Islet of Langerhans (tissue), 1 donor: ENCODE measurements around the gene RPL6.
"Not testable (repeated sequence)": the region's sequence is repeated elsewhere in the genome, so short reads cannot be mapped to it uniquely, and the experiment has no call there.

Experiments
- FAIRE-seq: peaks from one replicate; lab custom pipeline; 2011; peaks lifted over from hg19 to GRCh38; lab: Jason Lieb, UNC

Gene RPL6

DNA sequence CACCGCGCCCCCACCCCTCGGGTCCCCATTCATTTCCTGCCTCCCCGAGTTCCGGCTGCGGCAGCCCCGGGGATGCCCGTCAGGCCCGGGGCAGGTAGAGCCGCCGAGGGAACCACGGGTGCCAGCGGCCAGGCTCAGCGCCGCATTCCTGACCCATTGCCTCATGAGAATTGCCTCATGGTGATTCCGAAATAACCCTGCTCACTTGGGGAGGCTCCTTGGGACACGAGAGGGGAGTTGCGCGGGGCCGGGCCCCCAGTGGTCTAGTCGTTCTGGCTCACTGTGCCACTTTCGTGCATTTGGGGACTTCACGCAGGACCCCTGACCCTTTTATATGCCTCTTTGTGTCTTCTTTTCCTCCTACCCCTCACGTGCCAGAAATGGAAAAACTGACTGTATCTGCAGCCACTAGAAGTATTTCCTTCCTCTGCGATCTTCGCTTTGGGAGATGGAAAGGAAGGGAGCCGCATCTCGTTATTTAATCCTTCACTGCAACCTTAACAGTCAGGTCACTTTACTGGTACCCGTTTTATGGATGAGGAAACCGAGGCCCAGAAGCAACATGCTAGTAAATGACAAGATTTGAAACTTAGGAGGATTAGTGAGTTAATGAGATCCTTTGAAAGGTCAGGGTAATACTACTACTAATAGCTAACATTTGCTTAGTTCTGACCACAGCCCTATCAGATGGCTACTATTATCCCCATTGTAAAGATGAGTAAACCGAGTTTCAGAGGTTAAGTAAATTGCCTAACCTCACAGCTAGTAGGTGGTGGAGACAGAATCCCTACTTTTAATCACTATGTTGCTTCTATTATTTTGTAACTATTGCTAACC lies 10.1 kb upstream of the RPL6 start:
- no peak for FAIRE-seq

DNA sequence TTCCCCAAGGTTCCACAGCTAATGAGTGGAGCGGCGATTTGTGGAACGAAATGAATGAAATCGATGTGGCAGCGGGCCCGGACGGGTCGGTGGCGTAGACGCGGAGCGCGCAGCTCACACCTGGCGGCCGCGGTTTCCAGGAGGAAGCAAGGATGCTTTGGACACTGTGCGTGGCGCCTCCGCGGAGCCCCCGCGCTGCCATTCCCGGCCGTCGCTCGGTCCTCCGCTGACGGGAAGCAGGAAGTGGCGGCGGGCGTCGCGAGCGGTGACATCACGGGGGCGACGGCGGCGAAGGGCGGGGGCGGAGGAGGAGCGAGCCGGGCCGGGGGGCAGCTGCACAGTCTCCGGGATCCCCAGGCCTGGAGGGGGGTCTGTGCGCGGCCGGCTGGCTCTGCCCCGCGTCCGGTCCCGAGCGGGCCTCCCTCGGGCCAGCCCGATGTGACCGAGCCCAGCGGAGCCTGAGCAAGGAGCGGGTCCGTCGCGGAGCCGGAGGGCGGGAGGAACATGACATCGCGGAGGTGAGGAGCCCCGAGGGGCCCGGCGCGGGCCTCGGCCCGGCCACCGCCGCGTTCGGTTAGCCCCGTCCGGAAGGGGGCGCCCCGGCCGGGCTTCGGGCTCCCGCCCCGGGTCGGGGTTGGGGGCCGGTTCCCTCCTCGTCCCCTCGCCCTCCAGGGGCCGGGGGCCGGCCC lies 9.3 kb upstream of the RPL6 start, which contains the start of gene PTPN11:
Gene PTPN11 (plus strand): TSS at position 340 of the 689 bp plus-strand sequence. CDS start 165 bp downstream, at position 505.
- FAIRE-seq, result no peak

DNA sequence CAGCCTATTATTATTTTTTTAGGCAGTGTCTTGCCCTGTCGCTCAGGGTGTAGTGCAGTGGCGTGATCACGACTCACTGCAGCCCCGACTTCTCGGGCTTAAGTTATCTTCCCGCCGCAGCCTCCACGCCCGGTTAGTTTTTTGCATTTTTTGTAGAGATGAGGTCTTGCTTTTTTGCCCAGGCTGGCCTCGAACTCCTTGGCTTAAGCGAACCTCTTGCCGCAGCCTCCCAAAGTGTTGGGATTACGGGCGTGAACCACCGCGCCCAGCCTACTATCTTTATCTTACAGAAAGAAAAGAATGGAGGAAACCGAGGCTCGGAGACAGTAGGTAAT lies 8.8 kb upstream of the RPL6 start:
- no peak for FAIRE-seq

DNA sequence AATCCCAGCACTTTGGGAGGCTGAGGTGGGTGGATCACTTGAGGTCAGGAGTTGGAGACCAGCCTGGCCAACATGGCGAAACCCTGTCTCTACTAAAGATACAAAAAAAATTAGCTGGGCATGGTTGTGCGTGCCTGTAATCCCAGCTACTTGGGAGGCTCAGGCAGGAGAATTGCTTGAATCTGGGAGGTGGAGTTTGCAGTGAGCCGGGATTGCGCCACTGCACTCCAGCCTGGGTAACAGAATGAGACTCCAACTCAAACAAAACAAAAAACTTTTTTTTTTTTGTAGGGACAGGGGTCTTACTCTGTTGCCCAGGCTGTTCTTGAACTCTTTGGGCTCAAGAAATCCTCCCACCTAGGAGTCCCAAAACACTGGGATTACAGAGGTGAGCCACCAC lies 6.1 kb upstream of the RPL6 start:
- FAIRE-seq, result not testable (repeated sequence)

DNA sequence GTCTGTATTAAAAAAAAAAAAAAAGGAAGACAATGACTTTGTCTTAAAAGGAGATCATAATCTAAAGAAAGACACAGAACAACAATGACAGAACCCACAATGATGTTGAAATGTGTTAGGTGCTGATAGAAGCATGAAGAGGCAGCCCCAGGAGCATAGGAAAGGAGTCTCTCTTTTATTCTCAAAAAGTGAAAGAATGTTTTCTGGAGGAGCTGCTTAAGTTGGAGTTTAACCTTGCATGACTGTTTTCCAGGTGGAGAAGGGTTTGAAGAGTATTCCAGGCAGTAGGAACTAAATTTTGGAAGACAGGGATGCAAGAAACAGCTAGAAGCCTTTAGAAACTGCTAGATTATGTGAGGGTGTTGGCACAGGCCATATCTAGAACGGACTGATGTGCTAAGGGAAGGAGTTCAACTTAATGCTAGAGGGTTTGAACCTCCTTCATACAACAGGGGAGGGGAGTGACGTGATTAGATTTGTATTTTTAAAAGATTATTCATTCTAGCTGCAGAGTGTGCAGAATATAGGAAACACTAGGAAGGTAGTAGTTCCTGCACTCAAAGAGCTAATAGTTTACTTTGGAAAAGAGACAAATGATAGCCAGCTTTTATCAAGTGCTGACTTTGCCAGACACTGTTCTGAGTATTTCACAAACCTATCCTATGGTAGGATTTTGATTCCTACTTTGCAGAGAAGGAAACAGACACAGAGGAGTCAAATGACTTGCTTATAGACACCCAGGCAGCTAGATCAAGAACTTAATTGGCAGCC lies 4.6 kb upstream of the RPL6 start:
- FAIRE-seq, result no peak

DNA sequence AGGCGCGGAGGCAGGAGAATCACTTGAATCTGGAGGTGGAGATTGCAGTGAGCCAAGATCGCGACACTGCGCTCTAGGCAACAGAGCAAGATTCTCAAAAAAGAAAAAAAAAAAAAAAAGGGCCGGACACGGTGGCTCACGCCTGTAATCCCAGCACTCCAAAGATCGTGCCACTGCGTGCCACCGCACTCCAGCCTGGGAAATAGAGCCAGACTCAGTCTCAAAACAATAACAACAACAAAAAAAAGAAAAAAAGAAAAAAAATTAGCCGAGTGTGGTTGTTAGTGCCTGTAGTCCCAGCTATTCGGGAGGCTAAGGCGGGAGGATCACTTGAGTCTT lies 470 bp upstream of the RPL6 start:
- no peak for FAIRE-seq

DNA sequence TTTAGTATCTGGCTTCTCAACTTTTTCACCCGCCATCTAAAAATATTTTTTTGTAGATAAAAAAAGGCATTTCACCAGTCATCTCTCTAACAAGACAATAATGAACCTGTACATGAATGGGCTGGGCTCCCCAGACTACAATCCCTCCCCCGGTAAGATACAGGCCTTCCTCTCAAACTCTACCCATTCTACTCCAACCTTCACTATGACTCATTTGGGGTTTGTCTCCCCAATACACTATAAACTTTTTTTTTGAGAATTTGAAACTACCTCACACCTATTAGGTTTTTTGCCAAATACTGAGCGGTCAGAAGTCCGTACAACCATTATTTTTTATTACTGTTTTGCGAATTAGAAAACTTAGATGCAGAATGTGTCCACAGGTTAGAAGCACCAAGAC lies 784 bp downstream of the RPL6 start:
- no peak for FAIRE-seq

DNA sequence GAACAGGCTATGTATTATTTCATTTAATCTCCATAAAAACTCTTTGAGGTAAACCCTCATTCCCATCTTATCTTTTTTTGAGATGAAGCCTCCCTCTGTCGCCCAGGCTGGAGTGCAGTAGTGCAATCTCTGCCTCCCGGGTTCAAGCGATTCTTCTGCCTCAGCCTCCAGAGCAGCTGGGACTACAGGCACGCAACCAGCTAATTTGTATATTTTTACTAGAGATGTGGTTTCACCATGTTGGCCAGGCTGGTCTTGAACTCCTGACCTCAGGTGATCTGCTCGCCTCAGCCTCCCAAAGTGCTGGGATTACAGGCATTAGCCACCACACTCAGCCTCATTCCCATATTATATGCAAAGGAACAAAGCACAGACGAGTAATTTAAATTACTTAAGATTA lies 1.7 kb downstream of the RPL6 start:
- FAIRE-seq, result not testable (repeated sequence)

DNA sequence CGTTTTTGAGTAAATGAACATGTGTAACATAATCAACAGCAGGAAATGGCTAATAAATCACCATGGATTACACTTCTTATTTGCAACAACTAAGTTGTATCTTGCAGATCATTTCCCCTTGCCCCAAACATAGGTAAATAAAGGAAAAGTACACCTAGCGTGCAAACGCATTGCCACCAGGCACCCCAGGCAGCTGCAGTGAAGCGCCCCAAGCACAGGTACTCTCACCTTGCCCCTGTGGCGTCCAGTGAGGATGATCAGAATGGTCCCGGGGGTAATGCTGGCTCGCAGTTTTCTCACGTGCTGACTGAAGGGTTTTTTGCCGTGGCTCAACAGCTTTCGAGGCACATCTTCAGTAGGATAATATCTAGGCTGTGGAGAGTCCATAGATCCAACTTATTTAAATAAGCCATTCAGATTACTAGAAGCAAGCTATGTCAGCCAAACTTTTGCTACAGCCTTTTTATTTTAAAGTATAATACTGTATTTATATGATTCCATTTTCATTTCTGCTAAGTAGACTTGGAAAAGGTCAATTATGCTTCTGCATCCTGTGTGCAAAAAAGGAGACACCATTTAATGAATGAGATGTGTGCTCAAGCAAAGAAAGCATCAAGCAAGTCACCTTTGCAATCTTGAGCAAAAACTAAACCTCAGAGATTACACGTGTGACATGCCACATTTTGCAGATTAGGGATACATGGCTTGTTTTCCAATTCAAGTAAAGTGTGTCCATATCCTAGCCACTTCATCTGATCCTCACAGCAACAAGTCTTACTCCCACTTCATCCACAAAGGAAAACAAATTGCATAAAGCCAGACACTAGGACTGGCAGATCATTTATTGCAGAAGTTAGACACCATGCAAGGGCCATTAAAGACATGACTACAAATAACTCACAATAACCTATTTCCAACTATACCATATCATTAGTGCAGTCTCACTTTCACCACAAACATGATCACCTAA lies 2.6 kb downstream of the RPL6 start:
- no peak for FAIRE-seq

DNA sequence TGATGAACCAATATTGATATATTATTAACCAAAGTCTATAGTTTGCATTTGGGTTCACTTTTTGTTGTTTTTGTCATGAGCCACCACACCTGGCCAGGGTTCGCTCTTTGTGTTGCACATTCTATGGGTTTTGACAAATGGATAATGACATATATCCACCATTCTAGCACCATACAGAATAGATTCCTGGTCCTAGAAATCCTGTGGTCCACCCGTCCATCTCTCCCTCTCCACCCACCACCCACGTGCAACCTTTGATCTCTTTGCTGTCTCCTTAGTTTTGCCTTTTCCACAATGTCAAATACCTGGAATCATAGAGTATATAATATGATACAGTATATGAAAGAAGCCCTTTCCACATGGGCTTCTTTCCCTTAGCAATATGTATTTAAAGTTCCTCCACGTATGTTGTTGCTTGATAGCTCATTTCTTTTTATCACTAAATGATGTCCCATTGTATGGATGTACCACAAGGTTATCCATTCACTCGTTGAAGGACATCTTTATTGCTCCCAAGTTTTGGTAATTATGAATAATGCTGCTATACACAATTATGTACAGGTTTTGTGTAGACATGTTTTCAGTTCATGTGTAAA lies 7.4 kb downstream of the RPL6 start:
- FAIRE-seq, result no peak

DNA sequence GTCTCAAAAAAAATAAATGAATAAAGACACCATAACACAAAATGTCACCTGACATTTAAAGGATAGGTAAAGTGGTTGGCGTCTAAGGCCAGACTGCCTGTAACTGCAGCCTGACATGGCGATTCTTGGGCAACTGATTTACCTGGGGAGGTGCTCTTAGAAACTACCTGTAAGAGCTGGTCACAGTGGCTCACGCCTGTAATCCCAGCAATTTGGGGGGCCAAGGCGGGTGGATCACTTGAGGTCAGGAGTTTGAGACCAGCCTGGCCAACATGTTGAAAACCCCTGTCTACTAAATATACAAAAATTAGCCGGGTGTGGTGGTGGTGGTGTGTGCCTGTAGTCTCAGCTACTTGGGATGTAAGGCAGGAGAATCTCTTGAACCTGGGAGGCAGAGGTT lies 8.4 kb downstream of the RPL6 start:
- FAIRE-seq, result no peak

DNA sequence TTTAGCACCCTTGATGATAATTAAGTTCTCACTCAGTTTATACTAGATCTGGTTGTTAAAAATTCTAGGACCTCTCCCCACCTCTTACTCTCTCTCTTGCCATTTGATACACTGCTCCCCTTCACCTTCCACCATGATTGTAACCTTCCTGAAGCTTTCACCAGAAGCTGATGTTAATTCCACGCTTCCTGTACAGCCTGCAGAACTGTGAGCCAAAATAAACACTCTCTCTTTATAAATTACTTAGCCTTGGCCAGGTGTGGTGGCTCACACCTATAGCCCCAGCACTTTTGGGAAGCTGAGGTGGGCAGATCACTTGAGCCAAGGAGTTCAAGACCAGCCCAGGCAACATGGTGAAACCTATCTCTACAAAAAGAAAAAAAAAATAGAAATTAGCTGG lies 16.1 kb downstream of the RPL6 start:
- no peak for FAIRE-seq

DNA sequence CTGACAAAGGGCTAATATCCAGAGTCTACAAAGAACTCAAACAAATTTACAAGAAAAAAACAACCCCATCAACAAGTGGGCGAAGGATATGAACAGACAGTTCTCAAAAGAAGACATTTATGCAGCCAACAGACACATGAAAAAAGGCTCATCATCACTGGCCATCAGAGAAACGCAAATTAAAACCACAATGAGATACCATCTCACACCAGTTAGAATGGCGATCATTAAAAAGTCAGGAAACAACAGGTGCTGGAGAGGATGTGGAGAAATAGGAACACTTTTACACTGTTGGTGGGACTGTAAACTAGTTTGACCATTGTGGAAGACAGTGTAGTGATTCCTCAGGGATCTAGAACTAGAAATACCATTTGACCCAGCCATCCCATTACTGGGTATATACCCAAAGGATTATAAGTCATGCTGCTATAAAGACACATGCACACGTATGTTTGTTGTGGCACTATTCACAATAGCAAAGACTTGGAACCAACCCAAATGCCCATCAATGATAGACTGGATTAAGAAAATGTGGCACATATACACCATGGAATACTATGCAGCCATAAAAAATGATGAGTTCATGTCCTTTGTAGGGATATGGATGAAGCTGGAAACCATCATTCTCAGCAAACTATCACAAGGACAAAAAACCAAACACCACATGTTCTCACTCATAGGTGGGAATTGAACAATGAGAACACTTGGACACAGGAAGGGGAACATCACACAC lies 19.3 kb downstream of the RPL6 start:
- not testable (repeated sequence) for FAIRE-seq

DNA sequence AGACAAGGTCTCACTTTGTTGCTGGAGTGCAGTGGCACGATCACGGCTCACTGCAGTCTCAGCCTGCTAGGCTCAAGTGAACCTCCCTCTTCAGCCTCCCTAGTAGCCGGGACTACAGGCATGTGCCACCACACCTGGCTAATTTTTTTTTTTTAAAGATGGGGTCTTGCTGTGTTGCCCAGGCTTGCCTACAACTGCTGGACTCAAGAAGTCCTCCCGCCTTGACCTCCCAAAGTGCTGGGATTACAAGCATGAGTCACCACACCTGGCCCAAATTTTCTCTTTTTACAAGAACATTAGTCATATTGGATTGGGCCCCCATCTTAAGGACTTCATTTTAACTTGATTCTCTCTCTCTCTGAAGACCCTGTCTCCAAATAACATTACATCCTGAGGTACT lies 20.2 kb downstream of the RPL6 start:
- no peak for FAIRE-seq

DNA sequence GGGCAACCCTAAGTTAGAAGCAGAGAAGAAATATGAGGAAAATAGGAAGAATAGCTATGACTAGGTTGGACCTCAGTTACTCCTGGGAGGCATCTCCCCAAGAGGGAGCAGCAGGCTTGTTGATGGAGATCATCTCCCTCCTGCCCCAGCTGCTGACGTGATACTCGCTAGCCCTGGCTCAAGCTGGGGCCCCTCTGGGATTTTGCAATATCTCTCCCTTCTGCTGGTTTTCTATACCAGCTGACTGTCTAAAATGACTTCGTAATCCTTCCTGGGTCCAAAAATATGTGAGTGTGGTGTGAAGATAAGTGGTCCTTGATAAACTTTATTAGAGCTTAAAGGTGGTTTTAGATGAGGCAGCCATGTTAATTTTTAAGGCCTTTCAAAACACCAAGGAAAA lies 22.7 kb downstream of the RPL6 start:
- FAIRE-seq, result no peak

DNA sequence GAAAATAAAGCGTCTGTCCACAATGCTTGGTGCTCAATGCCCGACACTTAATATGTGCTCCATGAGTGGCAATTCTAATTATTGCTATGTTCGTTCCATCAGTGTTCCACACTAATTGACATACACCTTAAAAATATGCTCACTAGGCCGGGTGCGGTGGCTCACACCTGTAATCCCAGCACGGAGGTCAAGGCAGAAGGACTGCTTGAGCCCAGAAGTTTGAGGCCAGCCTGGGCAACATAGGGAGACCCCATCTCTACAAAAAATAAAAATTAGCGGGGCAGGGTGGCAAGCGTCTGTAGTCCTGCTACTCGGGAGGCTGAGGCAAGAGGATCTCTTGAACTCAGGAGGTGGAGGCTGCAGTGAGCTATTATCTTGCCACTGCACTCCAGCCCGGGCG lies 26.5 kb downstream of the RPL6 start:
- FAIRE-seq, result no peak

DNA sequence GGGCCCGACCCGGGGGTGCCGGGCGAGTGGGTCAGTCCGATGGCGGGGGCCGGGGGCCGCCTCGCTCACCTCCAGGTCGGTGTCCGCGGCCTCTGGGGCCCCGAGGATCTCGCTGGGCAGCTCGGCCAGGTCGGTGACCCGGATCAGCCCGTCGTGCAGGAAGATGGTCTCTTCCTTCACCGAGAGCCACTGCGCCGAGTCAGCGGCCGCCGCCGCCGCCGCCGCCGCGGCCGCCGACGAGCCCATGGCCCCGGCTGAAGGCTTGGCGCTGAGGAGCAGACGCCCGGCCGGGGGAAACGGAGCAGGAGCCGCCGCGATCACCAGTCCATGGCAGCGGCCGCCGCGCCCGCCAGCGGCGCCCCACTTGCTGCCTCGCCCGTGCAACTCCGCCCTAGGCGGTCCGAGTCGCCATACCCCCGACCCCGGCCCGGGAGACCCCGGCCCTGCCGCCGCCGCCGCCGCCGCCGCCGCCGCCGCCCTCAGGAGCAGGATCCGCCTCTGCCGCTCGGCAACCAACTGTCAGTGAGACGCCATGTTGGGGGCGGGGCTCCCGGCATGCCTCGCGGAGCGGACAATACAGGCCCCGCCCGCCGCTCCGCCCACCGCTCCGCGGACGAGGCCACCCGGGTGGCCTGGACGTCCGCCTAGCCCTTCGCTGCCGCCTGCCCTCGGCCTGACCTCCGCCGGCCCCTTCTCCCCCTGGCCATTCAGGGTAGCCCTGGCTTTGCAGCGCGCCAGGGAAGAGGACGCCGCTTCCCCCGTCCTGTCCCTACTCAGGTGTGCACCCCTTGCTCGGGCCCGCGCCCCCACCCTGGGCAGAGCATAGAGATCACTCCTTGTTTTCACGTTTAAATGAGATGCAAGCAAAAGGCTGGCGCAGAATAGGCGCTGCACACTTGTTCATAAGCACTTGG lies 27.3 kb downstream of the RPL6 start, which contains the start of gene HECTD4:
Gene HECTD4 (minus strand): TSS at position 549 of the 914 bp plus-strand sequence. CDS start 303 bp downstream, at position 246.
- no peak for FAIRE-seq

DNA sequence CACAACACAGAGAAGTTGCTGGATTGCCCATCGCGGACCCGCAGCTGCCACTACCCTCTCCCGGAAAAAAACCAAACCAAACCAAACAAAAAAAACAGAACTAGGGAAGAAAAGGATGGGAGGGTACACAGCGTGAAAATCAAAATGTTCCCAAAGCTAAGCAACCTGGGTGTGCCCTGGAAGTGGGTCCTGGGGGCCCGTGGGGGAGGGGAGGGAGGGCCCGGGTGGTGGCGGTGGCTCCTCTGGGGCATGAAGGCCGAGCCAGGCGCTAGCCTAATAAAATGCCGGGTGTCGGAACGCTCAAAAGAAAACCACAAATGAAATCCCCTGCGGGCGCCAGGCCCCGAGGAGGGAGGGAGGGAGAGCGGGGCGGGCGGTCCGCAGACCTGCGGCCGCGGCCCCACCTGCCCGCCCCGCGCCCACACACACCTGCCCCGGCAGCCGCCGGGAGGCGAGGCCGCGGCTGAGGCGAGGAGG lies 28.0 kb downstream of the RPL6 start:
- no peak for FAIRE-seq

DNA sequence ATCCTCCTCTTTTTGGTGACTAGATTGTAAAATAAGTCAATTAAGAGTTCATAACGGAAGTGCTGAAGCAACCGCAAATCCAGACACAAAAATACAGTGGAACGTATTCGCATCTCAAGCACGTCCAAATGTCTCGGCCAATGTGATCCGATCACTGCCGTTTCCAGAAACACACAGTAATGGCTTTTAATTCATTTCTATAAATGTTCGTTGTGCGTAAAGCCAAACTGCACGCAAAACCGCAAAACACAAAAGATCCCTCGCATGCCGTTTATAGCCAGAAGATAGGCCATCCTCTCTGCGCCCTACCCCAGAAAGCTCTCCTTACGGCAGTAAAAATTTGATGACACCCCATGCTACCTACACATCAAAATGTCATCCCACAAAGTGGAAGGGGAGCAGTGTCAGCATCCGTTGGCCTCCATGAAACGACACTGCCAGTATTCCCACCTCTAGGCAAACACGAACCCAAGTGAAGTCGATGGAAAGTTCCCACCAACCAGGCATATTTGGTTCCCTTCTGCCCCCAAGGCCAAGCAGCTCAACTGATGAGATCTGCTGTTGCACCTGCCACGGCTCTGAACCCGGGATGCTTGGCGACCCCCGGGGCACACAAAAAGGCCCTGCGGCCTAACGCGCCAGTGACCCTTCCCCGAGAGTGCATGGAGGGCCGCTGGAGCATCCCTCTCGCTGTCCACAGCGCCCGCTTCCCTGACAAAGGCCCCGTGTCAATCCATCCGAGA lies 28.6 kb downstream of the RPL6 start:
- no peak for FAIRE-seq
